Lung microvascular endothelial cell (primary cell): ENCODE results near the gene GPM6B. TPM values are rescaled to one million over a fixed set of nuclear protein-coding genes. Genes with fewer than 3 reads are reported as not detected.
"Not testable (repeated sequence)": the region's sequence is repeated elsewhere in the genome, so short reads cannot be mapped to it uniquely, and the experiment has no call there.

Source experiments
- DNase-seq, 2 donors: peaks; one replicate each; pipeline versions ENCODE4 v3.0.0 to v3.0.0-alpha.2; 2010; ENCODE audit warnings: low read depth in 2 of 2
- total RNA-seq: library from RNA; depleted of rRNA; stranded (reverse); fragments of >200 nt; gene quantifications from 2 replicates; pipeline ENCODE4 v1.2.1, GENCODE V29; 2014

GPM6B gene
- total RNA-seq, 1 donor from 2014 or later: not detected

DNA sequence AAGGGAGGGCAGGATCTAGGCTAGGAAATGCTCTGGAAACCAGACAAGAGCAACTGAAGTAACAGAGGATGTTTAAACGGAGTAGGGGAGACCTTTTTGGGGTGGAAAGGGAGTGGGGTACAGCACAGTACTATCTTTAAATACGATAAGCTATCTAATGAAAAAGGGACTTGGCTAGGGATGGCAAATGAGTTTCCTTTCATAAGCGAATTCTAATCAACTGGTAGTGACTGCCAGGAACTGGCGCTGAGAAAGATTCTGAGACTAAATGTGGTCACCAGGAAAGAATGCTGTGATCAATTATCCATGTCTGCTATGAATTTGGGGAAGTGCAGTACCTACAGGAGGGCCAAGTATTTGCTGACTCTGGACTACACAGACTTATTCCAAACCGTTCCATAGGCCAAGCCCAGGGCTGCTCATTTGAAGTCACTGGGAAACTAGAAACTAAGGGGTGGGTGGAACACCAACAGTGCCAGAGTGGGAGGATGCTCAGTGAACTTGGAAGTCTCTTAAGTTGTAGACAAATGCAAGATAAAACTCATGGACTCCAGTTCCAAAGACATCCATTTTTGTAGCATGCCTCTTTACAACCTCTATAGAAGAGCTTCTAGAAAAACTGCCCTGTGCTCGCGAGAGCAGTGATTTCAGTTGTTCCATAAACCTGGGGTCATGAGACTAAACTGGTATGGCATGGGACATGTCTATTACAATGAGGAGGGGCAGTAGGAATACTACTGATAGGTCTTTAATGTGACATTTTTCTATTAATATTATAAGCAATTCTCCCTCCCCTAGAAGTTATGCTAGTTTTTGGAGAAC lies 84.4 kb downstream of the GPM6B start:
- no peak for DNase-seq

DNA sequence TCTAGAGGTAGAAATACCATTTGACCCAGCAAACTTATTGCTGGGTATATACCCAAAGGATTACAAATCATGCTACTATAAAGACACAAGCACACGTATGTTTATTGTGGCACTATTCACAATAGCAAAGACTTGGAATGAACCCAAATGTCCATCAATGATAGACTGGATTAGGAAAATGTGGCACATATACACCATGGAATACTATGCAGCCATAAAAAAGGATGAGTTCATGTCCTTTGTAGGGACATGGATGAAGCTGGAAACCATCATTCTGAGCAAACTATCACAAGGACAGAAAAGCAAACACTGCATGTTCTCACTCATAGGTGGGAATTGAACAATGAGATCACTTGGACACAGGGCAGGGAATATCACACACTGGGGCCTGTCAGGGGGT lies 86.4 kb downstream of the GPM6B start:
- DNase-seq: not testable (repeated sequence)

DNA sequence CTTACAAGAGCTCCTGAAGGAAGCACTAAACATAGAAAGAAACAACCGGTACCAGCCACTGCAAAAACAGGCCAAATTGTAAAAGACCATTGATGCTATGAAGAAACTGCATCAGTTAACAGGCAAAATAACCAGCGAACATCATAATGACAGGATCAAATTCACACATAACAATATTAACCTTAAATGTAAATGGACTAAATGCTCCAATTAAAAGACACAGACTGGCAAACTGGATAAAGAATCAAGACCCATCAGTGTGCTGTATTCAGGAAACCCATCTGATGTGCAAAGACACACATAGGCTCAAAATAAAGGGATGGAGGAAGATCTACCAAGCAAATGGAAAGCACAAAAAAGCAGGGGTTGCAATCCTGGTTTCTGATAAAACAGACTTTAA lies 90.3 kb downstream of the GPM6B start:
- not testable (repeated sequence) for DNase-seq

DNA sequence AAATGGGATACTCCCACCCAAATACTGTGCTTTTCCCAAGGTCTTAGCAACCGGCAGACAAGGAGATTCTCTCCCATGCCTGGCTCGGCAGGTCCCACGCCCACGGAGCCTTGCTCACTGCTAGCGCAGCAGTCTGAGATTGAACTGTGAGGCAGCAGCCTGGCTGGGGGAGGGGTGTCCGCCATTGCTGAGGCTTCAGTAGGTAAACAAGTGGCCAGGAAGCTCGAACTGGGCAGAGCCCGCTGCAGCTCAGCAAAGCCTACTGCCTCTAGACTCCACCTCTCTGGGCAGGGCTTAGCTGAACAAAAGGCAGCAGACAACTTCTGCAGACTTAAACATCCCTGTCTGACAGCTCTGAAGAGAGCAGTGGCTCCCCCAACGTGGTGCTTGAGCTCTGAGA lies 92.0 kb downstream of the GPM6B start:
- DNase-seq: peak; percentile 10 to 15

DNA sequence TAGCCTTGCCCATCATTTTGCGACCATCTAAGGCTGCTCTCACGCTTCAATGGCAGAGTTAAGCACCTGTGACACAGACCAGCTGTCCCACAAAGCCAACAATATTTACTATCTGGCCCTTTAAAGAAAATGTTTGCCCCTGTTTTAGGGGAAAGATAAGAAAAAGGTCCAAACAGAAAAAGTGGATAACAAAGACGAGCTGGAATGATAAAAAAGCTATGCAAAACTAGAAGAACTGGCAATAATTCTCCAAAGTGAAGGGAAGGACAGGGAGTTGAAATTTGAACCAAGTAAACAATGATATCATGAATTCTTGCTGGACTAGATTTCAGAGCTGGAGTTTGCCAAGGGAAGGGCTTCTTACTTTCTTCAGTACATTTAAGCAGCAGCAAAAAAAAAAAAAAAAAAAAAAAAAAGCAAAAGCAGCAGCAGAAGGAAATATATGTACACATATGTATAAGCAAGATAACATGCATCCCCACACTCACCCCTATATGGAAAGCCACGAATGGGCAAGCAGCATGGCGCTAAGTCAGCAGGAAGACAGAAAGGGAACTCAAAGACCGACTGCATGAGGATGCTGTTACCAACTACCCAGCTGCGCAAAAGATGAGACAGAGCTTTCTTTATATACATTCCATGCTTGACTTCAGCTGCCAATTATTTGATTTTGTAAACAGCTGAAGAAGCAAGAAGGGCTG lies 94.9 kb downstream of the GPM6B start:
- no peak for DNase-seq

DNA sequence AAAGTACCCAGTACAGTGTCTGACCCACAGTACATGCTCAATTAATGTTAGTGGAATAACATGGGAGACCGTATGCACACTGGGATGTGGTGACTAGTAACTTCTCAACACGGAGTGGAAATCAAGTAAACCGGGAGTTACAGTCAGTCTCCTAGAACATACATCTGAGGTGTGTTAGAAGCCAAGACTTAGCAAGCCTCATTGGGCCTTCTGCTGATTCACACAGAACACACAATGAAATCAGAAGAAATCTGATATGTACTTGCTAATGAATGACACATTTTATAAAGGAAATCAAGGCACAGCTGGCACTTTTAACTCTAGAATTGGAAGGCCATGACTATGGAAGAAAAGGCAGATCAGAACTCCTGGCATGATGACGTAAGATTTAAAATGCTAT lies 95.5 kb downstream of the GPM6B start:
- no peak for DNase-seq

Other genes starting within 250 kb of the GPM6B start
- gene EGFL6, start 247.5 kb downstream of the GPM6B start, total RNA-seq: not detected in 2 replicates
- gene TCEANC, start 164.0 kb downstream of the GPM6B start, total RNA-seq: 0.65 and 3.2 TPM in 2 replicates
- 14.4 and 17.5 TPM in 2 replicates for gene RAB9A, start 128.0 kb downstream of the GPM6B start, total RNA-seq
- 10.9 TPM in 2 replicates for gene TRAPPC2, start 82.5 kb downstream of the GPM6B start, total RNA-seq
- gene OFD1, start 82.3 kb downstream of the GPM6B start, total RNA-seq: 4.6 and 5.6 TPM in 2 replicates
- gene GEMIN8, start 212.8 kb upstream of the GPM6B start, total RNA-seq: 8.1 and 12.2 TPM in 2 replicates